ENCODE measurements around the gene CTNNA2.

Gene CTNNA2

GRCh38 chr2:80258793-80259192 is 745.9 kb downstream of the CTNNA2 start:
- DNase-seq (ENCODE audit: low read depth): no peak
- no peak overlapping the region for H3K4me3 ChIP-seq (ENCODE audit: control insufficient read depth, low read depth, low read length)
- TF ChIP-seq, protein P1, sequence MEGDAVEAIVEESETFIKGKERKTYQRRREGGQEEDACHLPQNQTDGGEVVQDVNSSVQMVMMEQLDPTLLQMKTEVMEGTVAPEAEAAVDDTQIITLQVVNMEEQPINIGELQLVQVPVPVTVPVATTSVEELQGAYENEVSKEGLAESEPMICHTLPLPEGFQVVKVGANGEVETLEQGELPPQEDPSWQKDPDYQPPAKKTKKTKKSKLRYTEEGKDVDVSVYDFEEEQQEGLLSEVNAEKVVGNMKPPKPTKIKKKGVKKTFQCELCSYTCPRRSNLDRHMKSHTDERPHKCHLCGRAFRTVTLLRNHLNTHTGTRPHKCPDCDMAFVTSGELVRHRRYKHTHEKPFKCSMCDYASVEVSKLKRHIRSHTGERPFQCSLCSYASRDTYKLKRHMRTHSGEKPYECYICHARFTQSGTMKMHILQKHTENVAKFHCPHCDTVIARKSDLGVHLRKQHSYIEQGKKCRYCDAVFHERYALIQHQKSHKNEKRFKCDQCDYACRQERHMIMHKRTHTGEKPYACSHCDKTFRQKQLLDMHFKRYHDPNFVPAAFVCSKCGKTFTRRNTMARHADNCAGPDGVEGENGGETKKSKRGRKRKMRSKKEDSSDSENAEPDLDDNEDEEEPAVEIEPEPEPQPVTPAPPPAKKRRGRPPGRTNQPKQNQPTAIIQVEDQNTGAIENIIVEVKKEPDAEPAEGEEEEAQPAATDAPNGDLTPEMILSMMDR (IDR thresholded peaks at IDR 0.05; ENCODE audit: control insufficient read depth, insufficient read depth, low read depth, low read length, missing control alignments): no peak

GRCh38 chr2:80259292-80259691 is 746.4 kb downstream of the CTNNA2 start:
- TF ChIP-seq, protein P1 (IDR thresholded peaks at IDR 0.05; ENCODE audit: control insufficient read depth, insufficient read depth, low read depth, low read length, missing control alignments): no peak
- DNase-seq (ENCODE audit: low read depth): no peak
- no peak overlapping the region for H3K4me3 ChIP-seq (ENCODE audit: control insufficient read depth, low read depth, low read length)

DNA sequence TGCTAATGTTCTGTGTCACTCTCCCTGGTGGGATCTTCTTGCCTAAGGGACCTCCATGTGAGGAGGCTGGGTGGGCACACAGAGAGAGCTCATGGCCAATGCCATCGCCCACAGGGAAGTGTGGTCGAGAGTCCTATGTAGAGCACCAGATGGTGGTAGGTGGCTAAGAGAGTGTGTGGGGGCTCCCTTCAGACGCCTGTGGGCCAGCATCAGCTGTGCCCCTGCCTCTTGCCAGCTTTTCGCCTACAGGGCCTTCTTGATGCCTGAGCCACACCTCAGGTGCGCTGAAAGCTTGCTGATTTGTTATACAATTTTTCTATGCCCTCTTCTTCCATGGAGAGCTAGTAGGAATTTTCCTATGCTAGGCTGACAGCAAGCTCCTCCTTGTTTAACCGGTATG is 753.4 kb downstream of the CTNNA2 start:
- TF ChIP-seq, protein P1 (IDR thresholded peaks at IDR 0.05; ENCODE audit: control insufficient read depth, insufficient read depth, low read depth, low read length, missing control alignments): no peak
- no peak for DNase-seq (ENCODE audit: low read depth)
- no peak overlapping the region for H3K4me3 ChIP-seq (ENCODE audit: control insufficient read depth, low read depth, low read length)

- TF ChIP-seq, protein P1 (IDR thresholded peaks at IDR 0.05; ENCODE audit: control insufficient read depth, insufficient read depth, low read depth, low read length, missing control alignments): no peak
- H3K4me3 ChIP-seq (ENCODE audit: control insufficient read depth, low read depth, low read length): no peak overlapping the region
- DNase-seq (ENCODE audit: low read depth): no peak
These were observed 757.0 kb downstream of the CTNNA2 start for GRCh38 chr2:80269806-80270205.

DNA sequence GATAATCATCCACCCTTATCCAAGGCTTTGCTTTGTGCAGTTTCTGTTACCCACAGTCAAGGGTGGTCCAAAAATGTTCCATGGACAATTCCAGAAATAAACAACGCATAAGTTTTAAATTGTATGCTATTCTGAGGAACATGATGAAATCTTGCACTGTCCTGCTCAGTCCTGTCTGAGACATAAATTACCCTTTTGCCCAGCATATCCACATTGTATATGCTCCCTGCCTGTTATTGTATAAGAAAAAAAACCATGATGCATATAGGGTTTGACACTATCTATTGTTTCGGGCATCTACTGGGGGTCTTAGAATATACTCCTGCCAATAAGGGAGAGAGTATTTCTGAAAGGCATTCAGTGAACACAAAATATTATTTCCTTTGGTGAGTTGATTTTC is 767.7 kb downstream of the CTNNA2 start:
- TF ChIP-seq, protein P1 (IDR thresholded peaks at IDR 0.05; ENCODE audit: control insufficient read depth, insufficient read depth, low read depth, low read length, missing control alignments): no peak
- DNase-seq (ENCODE audit: low read depth): no peak
- H3K4me3 ChIP-seq (ENCODE audit: control insufficient read depth, low read depth, low read length): no peak overlapping the region

GRCh38 chr2:80281049-80281448 is 768.2 kb downstream of the CTNNA2 start:
- TF ChIP-seq, protein P1 (IDR thresholded peaks at IDR 0.05; ENCODE audit: control insufficient read depth, insufficient read depth, low read depth, low read length, missing control alignments): no peak
- H3K4me3 ChIP-seq (ENCODE audit: control insufficient read depth, low read depth, low read length): no peak overlapping the region
- no peak for DNase-seq (ENCODE audit: low read depth)

GRCh38 chr2:80288576-80288975 is 775.7 kb downstream of the CTNNA2 start:
- no peak overlapping the region for H3K4me3 ChIP-seq (ENCODE audit: control insufficient read depth, low read depth, low read length)
- DNase-seq (ENCODE audit: low read depth): no peak
- TF ChIP-seq, protein P1 (IDR thresholded peaks at IDR 0.05; ENCODE audit: control insufficient read depth, insufficient read depth, low read depth, low read length, missing control alignments): peak; percentile 5
